GM19328 (cell line): ENCODE data around the gene GFRA1.

Experiments used
- ATAC-seq: cut with Tn5 transposase; IDR thresholded peaks from one replicate; pipeline ENCODE4 v1.9.1; 2021; ENCODE audit warnings: mild to moderate bottlenecking, moderate library complexity; ENCODE audit not compliant: unreplicated experiment

Gene GFRA1

DNA sequence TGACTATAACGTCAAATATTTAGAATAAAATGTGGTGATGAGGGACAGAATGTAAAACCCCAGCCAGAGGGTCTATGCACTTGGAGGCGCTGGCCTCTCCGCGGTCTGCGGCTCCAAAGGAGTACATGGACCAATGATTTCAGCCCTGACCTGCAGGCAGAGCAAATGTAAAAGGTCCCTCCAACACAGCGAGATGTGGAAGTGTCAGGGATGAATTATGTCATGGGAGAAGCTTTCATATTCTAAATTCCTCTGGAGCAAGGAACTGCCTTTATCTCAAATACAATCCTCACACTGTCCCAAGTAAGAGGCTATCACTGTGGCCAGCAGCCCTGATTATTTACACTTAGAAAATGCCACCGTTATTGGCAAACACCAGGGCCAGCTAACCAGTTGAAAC lies 139.4 kb downstream of the GFRA1 start:
- ATAC-seq: no peak

GRCh38 chr10:116132780-116133399 lies 140.1 kb downstream of the GFRA1 start:
- ATAC-seq: no peak

DNA sequence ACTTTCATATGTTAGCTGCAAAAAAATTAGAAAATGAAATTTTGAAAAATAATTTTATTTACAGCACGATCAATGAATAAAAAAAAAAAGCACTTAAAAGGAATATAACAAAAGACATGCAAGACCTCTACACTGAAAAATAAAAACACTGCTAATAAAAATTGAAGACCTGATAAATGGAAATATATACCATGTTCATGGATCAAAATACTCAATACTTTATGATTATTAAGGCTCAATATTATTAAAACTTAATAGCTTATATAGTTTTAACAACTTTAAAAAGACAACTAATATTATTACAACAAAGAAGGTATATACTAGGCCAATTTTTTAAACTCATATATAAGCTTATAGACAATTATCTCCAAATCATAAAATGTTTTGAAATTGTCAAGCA lies 143.0 kb downstream of the GFRA1 start:
- ATAC-seq: no peak

DNA sequence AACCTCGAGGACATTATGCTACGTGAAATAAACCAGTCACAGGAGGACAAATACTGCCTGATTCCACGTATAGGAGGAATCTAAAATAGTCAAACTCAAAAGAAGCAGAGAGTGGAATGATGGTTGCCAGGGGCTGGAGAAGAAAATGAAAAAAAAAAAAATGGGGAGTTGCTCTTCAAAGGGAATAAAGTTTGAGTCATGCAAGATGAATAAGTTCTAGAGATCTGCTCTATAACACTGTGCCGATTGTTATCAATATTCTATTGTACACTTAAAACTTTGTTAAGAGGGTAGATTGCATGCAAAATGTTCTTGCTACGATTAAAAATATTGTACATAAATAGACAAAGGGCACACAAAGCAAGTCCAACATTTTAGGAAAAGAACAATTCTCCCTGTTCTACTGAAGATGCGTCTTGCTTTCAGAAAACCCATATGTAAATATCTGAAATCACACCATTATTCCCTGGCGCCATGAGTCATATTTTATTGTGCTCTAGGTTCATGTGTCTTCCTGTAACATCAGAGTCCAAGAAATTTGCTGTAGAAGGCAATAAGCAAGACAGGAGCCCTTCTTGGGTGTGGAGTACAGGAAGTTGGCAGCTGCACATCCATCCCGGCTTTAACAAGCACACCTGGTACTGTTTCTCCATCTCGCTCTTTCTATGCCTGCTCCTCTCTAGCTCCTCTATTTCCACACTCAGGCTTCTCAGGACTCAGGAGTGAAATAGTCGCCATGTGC lies 145.9 kb downstream of the GFRA1 start:
- no peak for ATAC-seq

DNA sequence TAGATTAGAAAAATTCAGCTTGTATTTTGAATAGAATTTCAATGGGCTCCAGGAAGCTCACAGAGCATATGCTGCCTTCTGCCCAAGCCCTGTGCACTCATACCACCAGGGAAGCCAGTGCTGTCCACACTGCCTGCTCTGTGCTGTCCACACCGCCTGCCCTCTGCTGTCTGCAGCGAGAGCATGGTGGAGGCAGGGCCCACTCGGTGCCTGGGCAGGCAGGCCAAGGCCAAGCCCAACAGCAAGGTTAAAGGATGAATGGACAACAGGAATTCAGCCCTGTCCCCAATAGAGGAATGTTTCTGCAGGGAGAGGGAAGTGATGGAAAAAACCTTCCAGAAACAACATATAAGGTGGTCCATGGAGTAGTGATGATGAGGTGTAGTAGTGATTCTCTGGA lies 146.8 kb downstream of the GFRA1 start:
- ATAC-seq: no peak

DNA sequence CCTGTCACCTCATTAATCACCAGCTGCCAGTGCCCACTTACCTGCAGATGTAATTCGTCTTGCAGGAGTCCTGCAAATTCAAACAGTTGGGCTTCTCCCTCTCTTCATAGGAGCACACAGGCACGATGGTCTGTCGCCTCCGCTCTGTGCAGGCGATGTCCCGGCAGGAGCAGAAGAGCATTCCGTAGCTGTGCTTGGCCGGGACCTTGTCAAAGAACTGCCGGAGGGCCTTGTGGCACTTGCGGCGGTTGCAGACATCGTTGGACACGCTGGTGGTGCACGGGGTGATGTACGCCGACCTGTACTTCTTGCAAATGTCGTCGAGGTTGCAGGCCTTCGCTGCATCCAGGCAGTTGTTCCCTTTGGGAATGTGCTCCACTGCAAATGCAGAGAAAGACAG lies 147.8 kb downstream of the GFRA1 start:
- ATAC-seq: no peak

- no peak for ATAC-seq
Observed at GRCh38 chr10:116124777-116125176, 148.2 kb downstream of the GFRA1 start.

DNA sequence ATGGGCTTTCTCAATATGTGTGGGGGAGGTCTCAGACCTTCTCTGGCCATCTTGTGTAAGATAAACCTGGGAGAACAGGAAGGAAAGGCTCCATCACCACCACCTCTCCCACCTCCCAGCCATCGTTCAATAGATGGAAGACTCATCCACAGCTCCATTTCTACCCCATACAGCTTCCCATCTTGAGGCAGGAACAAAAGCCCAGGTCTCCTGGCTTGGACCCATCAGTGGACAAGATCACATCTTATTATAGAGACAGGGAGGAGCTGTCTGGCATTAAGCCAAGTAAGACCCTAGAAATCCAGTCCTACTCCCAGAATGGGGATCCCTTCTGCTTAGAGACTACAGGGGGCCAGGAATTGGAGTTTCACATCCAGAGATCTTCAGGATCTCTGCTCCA lies 150.3 kb downstream of the GFRA1 start:
- ATAC-seq: no peak

DNA sequence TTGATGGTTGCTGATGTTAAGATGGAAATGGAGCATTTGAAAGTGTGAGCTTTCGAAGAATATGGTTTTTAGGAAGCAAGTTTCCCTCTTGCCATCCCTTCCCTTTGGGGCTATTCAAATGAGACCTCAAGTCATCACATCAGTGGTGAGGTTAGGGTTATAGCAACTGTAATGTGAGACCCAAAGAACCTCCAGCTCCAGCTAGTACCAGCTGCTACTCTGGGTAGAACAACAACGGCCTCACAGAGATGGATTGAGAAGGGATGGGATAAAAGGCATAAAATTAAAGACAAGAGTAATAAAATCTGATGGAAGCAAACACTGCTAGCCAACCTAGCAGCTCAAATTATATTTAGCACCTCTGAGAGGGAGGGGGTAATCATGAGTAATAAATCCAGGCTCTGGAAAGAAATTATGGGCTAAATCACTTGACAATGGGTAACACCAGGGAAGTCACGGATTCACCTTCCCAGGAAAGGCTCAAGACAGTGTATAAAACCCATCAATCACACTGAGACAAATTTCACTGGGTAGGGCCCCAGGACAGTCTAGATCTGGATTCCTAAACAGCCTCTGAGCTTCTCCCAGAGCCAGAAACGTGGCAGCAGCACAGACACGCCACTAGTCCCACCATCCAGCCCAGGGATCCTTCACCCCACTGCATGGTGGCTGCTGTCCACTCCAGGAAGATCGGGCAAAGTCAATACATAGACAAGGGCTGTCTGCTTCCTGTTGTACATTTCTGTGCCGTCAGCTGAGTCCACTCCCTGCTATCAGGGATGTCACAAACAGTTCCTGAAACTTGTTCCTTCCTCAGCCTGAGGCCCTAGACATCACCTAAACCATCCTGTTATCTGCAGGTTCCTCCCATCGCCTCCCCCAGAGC lies 151.1 kb downstream of the GFRA1 start:
- no peak for ATAC-seq

- no peak for ATAC-seq
Observed at GRCh38 chr10:116120688-116121455, 152.1 kb downstream of the GFRA1 start.

GRCh38 chr10:116118847-116119246 lies 154.2 kb downstream of the GFRA1 start:
- no peak for ATAC-seq

GRCh38 chr10:116115797-116116196 lies 157.2 kb downstream of the GFRA1 start:
- ATAC-seq: no peak

DNA sequence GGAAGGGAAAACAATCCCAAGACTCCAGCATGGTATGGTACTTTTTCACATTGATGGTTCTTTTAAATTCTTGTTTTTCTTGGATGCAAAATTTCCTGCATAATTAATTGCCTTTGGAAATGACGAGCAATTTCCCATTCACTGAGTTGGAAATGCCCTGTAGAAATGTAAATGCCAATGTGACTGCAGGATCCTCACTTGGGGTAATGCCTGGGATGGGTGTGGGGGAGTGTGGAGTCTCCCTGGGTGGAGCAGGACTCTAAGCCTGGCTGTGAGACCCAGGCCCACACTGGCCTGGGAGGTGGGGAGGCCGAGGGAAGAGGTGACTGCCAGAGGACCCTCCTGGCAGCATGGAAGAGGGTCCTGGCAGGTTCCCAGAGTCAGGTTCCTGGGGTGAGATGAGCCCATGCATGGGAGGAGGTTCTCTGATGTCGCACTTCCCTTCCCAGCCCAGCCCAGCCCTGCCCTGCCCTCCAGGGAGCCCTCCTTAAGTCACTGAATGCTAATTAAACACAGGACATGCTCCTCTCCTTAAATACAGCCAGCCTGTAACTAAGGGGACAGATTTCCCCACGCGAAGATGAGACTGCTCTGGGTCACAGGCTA lies 157.9 kb downstream of the GFRA1 start:
- ATAC-seq: no peak

DNA sequence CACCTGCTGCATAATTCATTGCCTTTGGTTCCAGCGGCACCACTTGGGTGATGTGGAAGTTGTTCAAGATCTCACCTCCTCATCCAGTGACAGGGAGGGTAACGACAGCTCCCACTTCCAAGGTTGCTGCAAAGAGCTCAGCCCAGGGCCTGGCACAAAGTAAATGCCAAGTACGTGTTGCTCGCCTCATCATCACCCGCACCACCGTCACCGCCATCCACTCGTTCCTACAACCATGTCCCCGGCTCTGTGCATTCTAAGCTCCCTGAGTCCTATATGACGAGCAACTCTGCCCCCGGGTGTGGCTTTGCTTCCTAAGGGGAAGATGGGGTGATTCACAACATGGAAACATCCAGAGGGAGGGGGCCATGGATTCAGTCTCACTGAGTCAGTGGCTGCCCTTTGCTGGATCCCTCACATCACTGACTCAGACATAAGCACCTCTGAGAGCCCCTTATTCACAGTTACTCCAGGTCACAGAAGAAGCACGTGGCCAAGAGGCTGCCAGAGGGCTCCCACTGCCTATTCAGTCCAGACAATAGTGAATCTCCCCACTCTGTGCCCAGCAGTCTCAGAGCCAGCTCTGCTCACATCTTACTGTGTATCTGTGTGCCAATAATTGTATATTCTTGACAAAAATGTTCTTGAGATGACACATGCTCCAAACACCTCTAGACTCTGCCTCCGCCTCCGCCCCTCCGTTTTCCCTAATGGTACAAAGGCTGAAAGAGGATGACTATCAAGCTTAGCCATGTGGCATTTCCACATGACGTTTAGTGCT lies 159.1 kb downstream of the GFRA1 start:
- no peak for ATAC-seq

DNA sequence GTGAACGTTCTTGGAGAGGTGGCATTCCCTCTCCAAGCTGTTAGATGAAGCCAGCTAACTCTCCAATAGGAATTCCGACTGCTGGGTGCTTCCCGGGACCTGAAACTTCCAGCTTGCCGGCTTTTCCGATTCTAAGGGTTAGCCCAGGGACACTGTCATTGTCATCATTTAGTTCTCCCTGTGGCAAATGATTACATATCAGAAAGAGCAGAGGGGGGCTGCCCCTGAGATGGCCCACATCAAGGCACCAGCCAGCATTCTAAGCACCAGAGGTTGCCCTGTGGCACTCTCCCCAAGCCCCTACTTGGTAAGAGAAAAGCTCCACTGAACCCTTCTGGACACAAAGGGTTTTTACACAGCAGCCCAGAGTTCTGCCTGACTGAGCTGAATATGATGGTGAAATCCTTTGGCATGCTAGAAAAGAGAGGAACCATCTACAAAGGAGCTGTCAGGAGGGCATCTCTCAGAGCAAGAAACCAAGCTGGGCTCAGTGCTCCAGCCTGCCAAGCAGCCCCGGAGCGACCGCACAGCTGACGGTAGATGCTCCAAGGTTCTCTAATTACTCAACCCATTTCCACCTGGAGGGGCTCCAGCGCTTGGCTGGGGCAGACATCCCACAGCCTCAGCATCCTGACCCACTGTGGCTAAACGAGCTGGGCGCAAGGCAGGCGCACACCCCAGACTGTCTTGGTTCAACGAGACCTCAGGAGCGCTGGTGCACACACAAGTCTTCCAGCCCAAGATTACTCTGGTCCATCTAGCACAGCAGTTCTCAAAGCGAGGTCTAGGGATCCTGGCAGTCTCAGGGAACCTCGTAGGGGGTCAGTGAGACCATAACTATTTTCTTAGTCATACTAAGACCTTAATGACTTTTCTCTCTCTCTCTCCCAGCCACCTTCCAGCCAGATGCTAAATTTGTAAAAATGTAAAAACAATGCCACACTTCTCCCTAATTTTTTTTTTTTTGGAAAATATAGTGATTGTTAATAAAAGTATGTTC lies 160.5 kb downstream of the GFRA1 start:
- ATAC-seq: no peak

- no peak for ATAC-seq
Observed at GRCh38 chr10:116111483-116112095, 161.4 kb downstream of the GFRA1 start.

- ATAC-seq: no peak
Observed at GRCh38 chr10:116110736-116111135, 162.3 kb downstream of the GFRA1 start.

GRCh38 chr10:116109881-116110280 lies 163.1 kb downstream of the GFRA1 start:
- no peak for ATAC-seq
